Measurements from ENCODE around the gene HAS3.
"Not testable (repeated sequence)": the region's sequence is repeated elsewhere in the genome, so short reads cannot be mapped to it uniquely, and the experiment has no call there.

The HAS3 gene

DNA sequence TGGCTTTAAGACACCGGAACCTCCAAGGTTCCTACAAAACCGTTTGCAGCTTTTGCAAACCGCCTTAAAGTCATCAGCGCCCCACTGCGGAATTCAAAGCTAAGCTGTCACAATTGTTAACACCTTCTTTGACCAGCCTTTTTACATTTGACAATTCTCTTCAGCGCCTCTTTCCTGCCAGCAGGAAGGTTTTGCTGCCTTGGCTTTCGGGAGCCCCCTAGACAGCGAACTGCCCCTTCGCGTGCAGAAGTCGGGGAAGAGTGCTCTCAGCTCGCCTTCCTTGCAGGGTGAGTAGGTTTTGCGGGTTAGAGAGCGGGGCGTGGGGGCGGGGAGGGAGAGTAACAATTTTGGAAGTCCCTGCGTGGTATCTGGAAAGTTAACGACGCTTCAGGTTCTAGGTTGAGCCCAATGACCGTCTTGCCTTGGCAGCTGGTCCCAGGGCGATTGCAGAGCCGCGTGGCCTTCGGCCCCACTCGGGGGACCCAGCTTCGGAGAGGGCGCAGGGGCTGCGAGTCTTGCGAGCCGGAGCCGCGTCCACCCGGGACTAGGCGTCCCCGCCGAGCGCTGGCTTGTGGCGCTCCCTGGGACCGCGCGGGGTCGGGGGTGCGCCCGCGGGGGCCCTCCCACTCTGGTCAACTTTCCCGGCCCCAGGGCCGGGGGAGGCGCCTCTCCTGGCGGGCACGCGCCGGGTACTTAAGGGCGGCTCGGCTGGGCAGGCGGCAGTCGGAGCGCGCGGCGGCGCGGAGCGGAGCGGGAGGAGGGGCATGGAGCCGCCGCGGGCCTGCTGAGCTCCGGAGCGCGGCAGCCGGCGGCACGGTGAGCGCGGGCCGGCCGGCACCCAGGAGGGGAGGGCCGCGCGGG, at the start of gene HAS3:
Gene HAS3, plus strand, starts transcription at position 153 of the 861 bp plus-strand sequence. CDS start 3,743 bp downstream, outside the sequence.
- DNase-seq = no peak

GRCh38 chr16:69055980-69056379, 49.5 kb upstream of the HAS3 start:
- DNase-seq = no peak

DNA sequence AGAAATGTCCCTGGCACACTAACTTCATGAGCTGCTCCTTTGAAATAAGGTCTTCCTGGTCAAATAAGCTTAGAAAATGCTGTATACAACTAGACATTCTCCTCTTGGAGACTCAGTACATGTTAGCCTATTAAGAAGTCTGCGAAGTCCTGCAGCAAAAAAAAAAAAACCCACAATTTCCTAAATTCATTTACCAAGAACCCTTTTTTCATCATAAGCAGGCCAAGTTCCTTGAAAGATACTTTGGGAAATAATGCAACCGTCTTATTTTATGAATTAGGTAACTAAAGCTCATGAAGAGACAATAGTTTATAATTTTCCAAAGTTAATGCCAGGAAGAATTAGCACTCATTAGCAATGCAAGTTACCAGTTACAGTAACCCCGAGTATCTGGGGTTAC, 49.0 kb upstream of the HAS3 start:
- no peak for DNase-seq

- DNase-seq = no peak
These were observed 47.8 kb upstream of the HAS3 start for GRCh38 chr16:69057400-69058378.

GRCh38 chr16:69063491-69063890, 42.0 kb upstream of the HAS3 start:
- DNase-seq = not testable (repeated sequence)

DNA sequence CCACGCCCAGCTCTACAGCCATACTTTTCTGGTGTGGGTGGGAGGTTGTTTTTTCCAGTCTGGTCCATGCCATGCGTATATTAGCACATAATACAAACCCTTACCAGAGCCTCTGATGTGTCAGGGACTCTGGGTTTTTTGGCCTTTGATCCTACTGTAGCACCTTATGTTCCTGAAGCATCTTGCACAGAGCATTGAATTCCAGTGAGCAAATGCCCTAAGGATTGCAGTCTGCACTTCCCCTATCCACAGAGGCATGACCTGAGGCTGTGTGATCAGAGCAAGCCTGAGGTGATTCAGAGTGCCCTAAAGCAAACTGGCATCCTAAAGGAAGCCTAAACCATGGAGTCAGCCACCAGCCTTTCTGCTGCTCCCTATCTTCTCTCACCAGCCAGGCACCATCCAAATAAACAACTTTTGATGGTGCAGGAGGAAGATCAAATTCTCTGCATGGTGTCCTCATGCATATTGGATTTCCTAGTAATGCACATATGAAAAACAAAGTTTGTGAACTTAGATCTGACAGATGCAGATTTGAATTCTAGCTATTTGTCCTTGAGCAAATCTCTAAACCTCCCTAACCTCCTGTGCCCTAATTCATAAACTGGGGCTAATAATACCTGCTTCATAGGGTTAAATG, 41.2 kb upstream of the HAS3 start:
- no peak for DNase-seq

DNA sequence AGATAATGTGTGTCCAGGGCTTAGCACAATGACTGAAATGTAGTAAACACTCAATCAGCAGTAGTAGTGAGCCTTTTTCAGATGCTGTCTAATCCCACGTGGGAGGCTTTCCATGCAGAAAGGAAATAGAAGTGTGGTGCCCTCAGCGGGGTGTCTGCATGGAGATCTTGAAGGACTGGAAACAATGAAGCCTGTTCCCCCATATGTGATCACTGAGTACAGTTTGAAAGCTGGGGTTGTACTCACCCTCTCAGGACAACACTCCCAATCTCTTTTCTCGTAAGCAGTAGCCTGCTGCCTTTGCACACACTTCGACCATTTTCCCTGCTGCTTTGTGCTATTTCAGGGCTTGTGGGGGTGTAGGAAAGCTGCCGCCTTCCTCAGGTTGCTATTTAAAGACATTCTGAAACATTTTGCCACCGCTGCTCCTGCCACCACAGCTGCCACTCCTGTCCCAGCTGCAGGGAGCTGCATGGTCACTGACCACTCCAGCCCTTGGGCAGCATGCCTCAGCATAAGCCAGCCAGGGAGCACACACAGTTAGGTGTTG, 40.6 kb upstream of the HAS3 start:
- no peak for DNase-seq

- no peak for DNase-seq
These were observed 35.9 kb upstream of the HAS3 start for GRCh38 chr16:69069504-69069903.

- no peak for DNase-seq
These were observed 34.4 kb upstream of the HAS3 start for GRCh38 chr16:69071036-69071435.

- no peak for DNase-seq
These were observed 32.8 kb upstream of the HAS3 start for GRCh38 chr16:69072640-69072974.

DNA sequence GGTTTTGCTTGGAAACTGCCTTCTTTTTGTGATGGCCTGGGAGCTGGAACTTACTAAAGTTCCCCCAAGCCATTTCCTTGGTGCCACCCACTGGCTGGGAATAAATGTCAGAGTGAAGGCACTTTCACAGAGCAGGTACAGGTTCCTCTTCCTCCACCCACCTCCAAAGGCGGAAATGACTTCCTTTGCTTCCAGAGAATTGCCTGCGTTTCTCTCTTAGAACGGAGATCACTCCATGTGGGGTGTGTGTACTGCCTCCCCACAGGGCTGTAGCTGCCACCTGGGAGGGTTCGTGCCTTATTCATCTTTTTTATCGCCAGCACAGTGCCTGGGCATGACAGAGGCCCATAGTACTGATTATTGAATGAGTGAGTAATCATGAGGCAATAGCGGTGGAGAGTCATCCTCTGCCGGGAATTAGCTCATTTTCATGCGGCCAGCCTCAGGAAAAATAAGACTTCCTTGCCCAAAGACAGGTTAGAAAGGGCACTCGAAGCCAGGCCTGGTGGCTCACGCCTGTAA, 32.2 kb upstream of the HAS3 start:
- no peak for DNase-seq

DNA sequence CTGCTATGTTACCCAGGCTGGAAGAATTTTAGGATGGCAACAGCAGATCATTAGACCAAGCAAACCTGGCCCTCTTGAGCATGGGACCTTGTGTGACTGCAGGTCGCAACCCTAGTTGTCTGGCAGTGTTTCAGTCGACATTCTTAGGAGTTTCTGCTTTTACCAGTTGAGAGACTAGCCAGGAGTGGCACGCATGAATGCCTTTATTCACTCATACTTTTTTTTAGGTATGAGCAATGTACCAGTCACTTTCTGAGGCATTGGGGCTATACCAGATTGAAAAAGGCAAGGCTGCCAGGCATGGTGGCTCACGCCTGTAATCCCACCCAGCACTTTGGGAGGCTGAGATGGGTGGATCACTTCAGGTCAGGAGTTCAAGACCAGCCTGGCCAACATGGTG, 28.2 kb upstream of the HAS3 start:
- no peak for DNase-seq

DNA sequence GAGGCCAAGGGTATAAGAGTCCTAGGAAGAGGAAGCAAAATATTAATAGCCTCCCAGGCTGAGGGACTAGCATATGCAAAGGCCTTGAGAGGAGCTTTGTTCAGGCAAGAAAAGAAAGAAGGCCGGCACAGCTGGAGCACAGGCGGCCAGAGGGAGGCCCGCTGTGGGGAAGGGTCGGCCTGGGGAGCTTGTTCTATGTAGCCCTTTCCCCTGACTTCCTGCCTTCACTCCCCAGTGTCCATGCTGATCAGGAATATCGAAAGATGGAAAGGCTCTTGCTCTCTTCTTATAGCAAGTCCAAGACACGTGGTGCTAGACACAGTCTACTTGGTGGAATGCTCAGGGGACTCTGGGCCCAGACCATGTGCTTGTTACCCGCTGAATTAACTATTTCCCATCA, 27.4 kb upstream of the HAS3 start:
- DNase-seq = no peak

DNA sequence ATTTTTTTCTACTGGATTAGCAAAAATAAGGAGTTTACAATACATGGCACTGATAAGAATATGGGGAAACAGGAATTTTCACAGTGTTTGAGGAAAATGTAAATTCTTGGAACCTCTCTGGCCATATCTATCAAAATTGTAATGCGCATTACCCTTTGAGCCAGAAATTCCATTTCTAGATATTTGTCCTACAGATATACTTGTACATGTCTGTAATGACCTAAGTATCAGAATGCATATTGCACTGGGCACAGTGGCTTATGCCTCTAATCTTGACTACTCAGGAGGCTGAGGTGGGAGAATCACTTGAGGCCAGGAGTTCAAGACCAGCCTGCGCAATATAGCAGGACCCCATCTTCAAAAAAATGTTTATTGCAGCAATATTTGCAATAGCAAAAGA, 25.8 kb upstream of the HAS3 start:
- DNase-seq = no peak

GRCh38 chr16:69083306-69083941, 22.0 kb upstream of the HAS3 start:
- DNase-seq = no peak

DNA sequence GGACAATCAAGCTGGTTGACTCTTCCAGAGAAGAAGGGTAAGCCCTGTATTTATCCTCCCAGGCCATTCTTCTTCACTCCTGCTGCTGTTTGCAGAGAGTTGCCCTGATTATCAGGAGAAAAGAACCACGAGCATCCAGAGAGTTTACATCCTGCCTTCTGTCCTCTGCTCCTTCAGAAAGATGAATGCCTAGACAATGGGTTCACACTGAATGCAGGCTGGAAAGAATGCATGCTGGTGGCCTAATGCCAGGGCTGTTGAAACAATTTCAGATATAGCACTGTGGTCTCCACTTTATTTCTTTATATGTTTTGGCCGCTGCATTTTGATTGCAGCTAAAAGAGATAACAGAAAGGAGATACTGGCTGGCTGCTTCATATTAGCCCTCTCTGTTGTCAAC, 21.2 kb upstream of the HAS3 start:
- DNase-seq = no peak

- DNase-seq = no peak
These were observed 20.3 kb upstream of the HAS3 start for GRCh38 chr16:69085032-69085695.

DNA sequence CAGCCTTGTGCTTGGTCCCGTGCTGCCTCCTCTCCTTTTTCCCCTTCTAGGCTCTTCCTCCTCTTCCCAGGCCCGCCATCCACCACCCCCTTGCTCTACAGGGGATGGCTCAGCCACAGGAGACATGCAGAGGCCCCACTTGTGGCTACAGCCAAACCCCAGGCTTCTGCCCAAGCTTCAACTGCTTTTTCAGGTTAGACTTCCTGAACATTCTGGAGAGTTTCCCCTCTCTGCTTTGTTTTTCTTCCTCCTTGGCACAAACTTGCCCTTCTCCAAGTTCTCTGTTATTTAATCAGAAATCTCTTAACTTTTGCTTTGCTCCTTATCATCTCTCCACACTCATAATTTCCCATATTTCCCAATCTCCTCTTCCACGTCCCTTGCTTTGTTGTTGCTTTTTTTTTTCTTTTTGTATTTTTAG, 18.3 kb upstream of the HAS3 start:
- no peak for DNase-seq

DNA sequence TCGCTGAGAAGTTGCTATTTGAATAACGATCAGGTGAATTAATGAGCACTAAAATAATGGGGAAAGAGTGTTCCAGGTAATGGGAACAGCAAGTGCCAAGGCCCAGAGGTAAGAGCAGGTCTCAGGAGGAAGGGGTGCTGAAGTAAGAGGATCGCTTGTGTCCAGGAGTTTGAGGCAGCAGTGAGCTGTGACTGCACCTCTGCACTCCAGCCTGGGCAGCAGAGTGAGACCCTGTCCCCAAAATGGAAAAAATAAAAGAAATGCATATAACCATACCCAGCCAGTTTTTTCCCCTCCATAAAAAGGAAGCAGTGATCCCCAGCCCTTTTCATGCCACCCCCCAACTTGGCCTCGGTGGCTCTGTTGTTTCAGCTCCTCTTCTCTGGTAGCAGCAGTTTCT, 16.8 kb upstream of the HAS3 start:
- DNase-seq = no peak

DNA sequence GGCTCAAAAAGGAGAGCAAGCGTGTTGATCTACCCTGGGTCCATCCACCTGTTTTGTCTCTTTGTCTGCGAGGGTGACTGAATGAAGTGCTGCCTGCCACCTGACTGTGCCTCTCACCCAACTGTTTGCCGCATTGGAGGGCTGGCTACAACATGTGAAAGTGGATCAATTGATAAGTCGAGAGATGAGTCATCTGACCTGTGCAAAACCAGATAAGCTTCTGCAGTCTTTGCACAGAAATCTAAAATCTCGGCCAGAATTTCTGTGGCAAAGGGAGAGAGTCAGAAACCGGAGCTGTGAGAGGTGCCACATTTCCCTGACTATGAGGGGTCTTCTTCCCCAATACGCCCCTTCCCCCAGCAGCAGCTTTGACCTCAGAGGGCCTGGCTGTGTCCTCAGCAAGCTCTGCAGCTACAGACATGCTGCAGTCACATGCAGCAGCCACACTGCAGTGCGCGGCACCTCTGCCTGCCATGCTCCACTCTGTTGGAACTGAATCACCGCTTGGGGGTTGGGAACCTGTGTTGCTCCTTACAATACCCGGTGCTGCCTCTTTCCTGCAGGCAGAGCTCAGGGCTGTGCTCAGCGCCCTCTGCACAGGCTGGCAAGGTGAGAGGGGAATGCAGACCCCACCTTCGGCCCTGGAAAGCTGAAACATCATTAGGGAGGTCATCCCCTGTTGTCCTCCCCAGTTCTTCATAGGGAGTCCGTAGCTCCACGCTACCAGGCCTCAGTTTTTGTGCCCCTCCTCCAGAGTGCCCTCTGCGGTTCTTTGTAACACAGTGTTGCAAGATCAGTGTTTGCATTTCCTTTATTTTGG, 16.2 kb upstream of the HAS3 start:
- DNase-seq = no peak

- DNase-seq = no peak
These were observed 11.5 kb upstream of the HAS3 start for GRCh38 chr16:69093974-69094373.
